Globus pallidus (tissue), 1 donor: ENCODE results near the gene GIPC2.
"Not testable (repeated sequence)": the region's sequence is repeated elsewhere in the genome, so short reads cannot be mapped to it uniquely, and the experiment has no call there.

Experiments
- DNase-seq: peaks from one replicate; pipeline ENCODE4 v3.0.0-alpha.2; 2015; ENCODE audit warnings: low spot score

GIPC2 gene

DNA sequence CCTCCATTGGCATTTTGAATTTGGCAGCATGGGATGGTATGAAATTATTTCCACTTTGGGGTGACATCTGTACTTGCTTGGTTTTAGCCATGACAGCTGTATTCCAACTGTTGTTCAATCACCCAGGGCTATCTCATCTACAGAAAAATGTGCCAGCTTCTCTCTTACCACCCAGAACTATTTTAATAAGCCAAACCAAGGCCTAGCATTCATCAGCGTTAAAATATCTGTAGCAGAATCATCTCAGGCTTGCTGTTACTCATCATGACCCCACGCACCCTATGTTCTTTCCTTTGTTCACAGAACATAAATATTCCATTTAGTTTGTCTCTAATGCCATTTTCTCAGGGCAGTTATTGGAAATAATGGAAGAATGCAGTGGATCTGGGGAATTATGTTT is 49.8 kb downstream of the GIPC2 start:
- DNase-seq: peak; percentile 22

DNA sequence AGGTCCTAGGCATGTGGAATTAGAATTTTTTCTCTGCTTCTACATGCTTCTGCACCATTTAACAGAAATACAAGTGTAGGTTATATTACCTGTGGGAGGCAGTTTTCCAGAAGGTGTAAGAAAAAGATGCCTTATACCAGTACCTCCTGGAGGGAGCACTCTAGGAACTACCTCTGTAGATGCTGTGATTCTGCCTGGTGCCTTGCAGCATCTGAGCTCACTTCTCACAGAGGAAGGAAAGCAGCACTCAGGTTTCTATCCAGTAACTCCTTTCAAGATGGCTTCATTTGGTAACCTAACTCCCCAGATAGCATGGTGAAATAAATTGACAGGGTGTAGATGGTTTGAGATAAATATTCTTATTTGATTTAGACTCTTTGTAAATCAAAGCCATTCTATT is 50.3 kb downstream of the GIPC2 start:
- DNase-seq: peak; percentile 11

- DNase-seq: peak; percentile 82
Observed at GRCh38 chr1:78096976-78097375, 51.2 kb downstream of the GIPC2 start.

DNA sequence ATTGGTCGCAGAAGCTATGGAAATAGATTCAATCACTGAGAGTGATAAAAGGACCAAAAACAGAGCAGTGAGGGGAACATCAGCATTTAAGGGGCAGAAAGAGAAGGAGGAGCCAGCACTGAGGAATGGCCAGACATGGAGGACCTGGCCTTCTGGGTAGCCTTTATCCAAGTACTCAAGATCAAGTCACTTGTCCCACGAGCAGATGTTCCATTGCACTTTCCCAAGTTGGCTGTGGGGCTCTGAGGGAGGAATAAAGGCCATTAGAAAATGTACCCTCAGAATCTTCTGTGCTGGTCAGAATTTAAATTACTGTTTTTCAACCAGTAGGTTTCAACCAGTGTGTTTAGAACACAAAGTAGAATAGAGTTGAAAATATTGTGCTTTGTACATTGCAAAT is 55.3 kb downstream of the GIPC2 start:
- no peak for DNase-seq

- no peak for DNase-seq
Observed at GRCh38 chr1:78101514-78101913, 55.7 kb downstream of the GIPC2 start.

- no peak for DNase-seq
Observed at GRCh38 chr1:78102082-78102481, 56.3 kb downstream of the GIPC2 start.

DNA sequence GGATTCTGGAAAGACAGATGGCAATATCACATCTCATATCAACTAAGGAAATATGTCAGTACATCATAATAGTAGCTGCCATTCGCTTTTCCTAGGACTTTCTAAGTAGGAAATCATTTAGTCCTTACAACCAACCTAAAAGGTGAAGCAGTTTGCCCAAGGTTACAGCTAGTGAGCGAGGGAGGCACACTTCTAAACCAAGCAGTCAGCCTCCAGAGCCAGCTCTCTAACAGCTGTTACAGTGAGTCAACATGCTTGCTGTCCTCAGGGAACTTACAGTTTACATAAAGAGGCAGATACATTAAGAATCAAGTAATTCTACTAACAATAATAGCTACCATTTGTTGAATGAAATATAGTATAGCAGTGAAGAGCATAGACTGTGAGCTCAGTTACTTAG is 57.1 kb downstream of the GIPC2 start:
- DNase-seq: no peak

DNA sequence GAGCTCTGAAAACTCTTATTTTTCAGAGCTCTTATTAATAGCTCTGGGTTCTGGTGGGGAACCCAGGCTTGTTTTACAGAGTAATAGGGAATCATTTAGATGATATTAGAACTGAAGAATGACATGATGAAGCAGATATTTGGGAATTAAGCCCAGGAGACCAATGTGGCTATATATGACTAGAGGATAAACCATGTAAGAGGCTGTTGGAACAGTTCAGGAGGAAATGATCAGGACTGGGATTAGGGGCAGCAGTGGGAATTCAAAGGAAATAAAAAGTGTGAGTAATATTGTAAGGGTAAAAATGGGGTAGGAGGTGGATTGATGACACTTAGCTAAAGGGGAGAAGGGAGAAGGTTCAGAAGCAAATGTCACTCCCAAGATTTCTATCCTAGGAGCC is 58.6 kb downstream of the GIPC2 start:
- no peak for DNase-seq

DNA sequence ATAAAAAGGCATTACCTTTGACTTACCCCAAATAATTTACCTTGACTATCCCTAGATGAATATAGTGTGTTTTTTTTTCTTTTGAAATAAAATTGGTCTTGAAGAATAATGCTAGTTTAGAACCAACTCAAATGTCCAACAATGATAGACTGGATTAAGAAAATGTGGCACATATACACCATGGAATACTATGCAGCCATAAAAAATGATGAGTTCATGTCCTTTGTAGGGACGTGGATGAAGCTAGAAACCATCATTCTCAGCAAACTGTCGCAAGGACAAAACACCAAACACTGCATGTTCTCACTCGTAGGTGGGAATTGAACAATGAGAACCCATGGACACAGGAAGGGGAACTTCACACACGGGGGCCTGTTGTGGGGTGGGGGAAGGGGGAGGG is 63.9 kb downstream of the GIPC2 start:
- not testable (repeated sequence) for DNase-seq

- no peak for DNase-seq
Observed at GRCh38 chr1:78113156-78113916, 67.6 kb downstream of the GIPC2 start.

GRCh38 chr1:78114034-78114956 is 68.5 kb downstream of the GIPC2 start:
- DNase-seq: peak; percentile 70

- DNase-seq: not testable (repeated sequence)
Observed at GRCh38 chr1:78120485-78120884, 74.7 kb downstream of the GIPC2 start.

GRCh38 chr1:78121710-78122109 is 75.9 kb downstream of the GIPC2 start:
- DNase-seq: no peak

GRCh38 chr1:78122389-78122788 is 76.6 kb downstream of the GIPC2 start:
- no peak for DNase-seq

DNA sequence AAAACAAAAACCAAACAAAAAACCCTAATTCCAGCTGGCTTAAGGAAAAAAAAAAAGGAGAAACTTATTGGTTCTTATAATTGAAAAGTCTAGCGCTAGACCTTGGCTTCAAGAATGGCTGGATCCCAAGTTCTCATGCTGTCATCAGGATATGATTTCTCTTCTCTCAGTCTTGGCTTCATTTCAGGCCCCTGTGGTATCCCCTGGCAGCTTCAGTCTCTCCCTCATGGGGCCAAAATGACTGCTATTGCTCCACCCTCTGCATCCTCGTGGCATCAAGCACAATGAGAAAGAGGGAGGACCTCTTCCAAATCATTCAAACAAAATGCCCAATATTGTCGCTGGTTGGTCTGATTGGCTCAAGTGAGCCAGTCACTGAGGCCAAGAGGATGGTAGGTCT is 80.7 kb downstream of the GIPC2 start:
- DNase-seq: no peak

DNA sequence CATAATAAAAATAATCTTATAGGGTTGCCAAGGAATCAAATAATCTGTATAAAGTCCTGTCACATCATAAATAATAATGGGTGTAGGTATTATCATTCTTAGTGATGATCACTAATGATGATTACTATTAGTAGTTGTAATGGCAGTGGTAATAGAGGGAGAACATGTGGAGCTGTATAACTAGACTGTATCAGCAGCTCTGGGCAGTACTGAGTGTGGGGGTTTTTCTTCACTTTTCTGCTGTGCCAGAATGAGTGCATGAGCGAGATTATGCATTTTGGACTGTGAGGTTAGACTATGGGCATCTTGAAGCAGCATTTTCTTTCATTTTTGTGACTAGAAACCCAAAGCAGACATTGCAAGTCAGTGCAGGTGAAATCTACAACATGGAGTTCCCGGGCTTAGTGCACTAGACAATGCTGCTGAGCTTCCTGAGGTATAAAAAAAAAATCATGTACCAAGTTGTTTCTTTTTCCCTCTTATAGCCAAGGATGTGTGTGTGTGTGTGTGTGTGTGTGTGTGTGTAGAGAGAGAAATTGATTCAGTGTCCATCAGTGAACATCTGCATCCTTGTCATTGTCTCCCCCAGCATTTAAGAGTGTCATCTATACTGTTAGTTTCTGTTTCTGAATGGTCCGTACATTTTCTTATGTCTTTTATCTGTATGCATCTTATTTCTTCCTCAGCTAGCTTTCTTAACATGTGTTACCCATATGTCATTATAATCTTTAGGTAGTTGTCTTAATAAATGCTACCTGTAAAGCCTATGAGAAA is 86.6 kb downstream of the GIPC2 start:
- DNase-seq: no peak

DNA sequence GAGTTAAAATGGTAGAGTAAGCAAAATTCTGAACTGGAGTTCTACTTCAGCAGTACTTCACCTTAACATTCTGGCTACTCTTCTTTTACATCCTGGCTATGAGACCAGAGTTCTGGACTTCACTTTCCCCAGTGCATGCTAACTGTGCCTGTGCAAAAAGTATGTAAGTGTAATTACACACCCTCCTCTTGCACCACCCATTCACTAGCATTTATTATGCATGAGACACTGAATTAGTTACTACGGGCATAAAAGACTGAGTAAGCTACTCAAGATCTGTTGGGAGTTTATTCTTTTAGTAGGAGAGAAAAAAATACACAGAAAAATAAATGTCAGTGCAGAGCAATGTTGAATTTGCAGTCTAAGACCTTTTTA is 87.2 kb downstream of the GIPC2 start:
- DNase-seq: no peak

- DNase-seq: no peak
Observed at GRCh38 chr1:78136680-78137079, 90.9 kb downstream of the GIPC2 start.

- DNase-seq: no peak
Observed at GRCh38 chr1:78141531-78142231, 95.9 kb downstream of the GIPC2 start.

DNA sequence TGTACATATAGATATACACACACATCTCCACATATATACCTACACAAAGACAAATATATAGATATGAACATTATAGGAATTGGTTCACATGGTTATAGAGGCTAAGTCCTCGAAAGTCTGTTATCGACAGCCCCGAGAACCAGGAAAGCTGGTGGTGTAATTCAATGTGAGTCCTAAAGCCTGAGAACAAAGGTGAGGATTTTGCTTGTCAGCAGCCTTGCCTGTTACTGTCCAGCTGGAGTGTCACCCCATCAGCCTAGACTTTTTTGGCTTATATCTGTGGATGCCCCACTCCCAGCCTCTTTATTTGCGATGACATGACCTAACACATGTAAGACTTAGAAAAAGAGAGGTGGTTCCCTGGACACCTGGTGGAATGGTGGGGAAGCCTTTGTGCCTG is 97.0 kb downstream of the GIPC2 start:
- DNase-seq: no peak

DNA sequence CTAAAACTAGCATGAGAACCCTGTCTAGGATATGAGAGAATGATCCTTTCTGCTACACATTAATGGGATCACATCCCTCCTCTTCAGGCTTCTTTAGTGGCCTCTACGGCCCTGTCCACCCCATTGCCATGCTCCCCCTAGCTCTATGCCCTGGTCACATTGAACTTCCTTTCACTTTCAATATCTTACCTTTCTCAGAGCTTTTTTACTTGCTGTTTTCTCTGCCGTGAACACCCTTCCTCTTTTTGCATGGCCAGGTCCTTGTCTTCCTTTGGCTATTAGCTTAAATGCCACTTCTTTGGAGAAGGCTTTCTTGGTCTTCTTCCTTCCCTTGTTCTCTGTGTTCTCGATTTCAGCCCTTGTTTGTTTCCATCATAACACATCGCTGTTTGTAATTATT is 97.4 kb downstream of the GIPC2 start:
- DNase-seq: no peak

- no peak for DNase-seq
Observed at GRCh38 chr1:78143673-78144072, 97.9 kb downstream of the GIPC2 start.
